Measurements from ENCODE around the gene GPR84. TPM values are rescaled to one million over a fixed set of nuclear protein-coding genes. Genes with fewer than 3 reads are reported as not detected.

GPR84 gene
- total RNA-seq, result under 1 TPM in 1 of 4 donors, not detected in 3; 0.38 TPM

- intact Hi-C loops (cut with DNase I), result loop anchor here (10.0 kb wide), 1 partner anchor 70 kb away; no protein-coding TSS in a partner anchor
- TF ChIP-seq CTCF (IDR thresholded peaks at IDR 0.05) (no peak), POLR2A (IDR thresholded peaks at IDR 0.05) (no peak)
- Histone ChIP-seq H3K27me3 (no peaks in the 10 kb centered on the region), H3K4me1 (peaks cover 9 to 31% (median 12%) of the 10 kb centered on the region in 3 donors), H3K4me3 (no peak within 1 kb of the TSS), H3K9me3 (no peaks in the 10 kb centered on the region), H3K27ac (no peak within 1 kb of the TSS), H3K36me3 (peaks cover 0 to 4% (median 0%) of the 10 kb centered on the region in 3 donors)
- WGBS, 2 donors, result 65 to 68% methylated on average over 4 of the region's 4 CpGs
- DNase-seq, result no peak
Observed at GRCh38 chr12:54364413-54364812, at the start of gene GPR84. GPR84 (minus strand) TSS chr12:54364486; CDS start chr12:54363851, 635 bp downstream.

GRCh38 chr12:54413284-54414190, 49.3 kb upstream of the GPR84 start:
- peak overlapping the region; percentile 8 to 95 (median 76) for H3K4me3 ChIP-seq
- WGBS, 2 donors, result 48 to 49% methylated on average over 6 to 9 of the region's 9 CpGs
- H3K4me1 ChIP-seq, result peaks cover 23 to 96% (median 40%) of the 10 kb centered on the region in 3 donors

GRCh38 chr12:54412786-54413185, 48.5 kb upstream of the GPR84 start:
- intact Hi-C loops (cut with DNase I), result no loop called here

More at GRCh38 chr12:54413284-54414190, 49.3 kb upstream of the GPR84 start:
- Histone ChIP-seq H3K27me3 (peaks cover 0 to 7% (median 0%) of the 10 kb centered on the region in 4 donors), H3K36me3 (peaks cover 0 to 36% (median 11%) of the 10 kb centered on the region in 3 donors), H3K9me3 (no peaks in the 10 kb centered on the region), H3K27ac (peak overlapping the region; percentile 66 to 95 (median 90))
- TF ChIP-seq POLR2A (IDR thresholded peaks at IDR 0.05), result no peak
- no peak for TF ChIP-seq CTCF (IDR thresholded peaks at IDR 0.05)
- DNase-seq, result no peak
- intact Hi-C loops (cut with DNase I), result no loop called here

GRCh38 chr12:54412348-54412747, 48.1 kb upstream of the GPR84 start:
- DNase-seq, result no peak
- intact Hi-C loops (cut with DNase I), result no loop called here
- Histone ChIP-seq H3K27ac (peak overlapping the region; percentile 66 to 95 (median 90)), H3K36me3 (peaks cover 0 to 48% (median 21%) of the 10 kb centered on the region in 3 donors), H3K4me1 (peaks cover 23 to 95% (median 49%) of the 10 kb centered on the region in 3 donors), H3K4me3 (peak overlapping the region in 3 of 4 donors; percentile 66 to 95 (median 85)), H3K9me3 (no peaks in the 10 kb centered on the region), H3K27me3 (no peaks in the 10 kb centered on the region)
- 56 to 100% methylated on average over 1 to 3 of the region's 4 CpGs for WGBS, 2 donors
- TF ChIP-seq CTCF (IDR thresholded peaks at IDR 0.05), result no peak
- no peak for TF ChIP-seq POLR2A (IDR thresholded peaks at IDR 0.05)

More at GRCh38 chr12:54412786-54413185, 48.5 kb upstream of the GPR84 start:
- H3K36me3 ChIP-seq, result peaks cover 0 to 44% (median 16%) of the 10 kb centered on the region in 3 donors
- no peak for TF ChIP-seq POLR2A (IDR thresholded peaks at IDR 0.05)
- TF ChIP-seq CTCF (IDR thresholded peaks at IDR 0.05), result no peak
- DNase-seq, result no peak
- H3K4me1 ChIP-seq, result peaks cover 23 to 95% (median 46%) of the 10 kb centered on the region in 3 donors
- peak overlapping the region in 3 of 4 donors; percentile 66 to 95 (median 85) for H3K4me3 ChIP-seq
- no peaks in the 10 kb centered on the region for H3K27me3 ChIP-seq
- H3K9me3 ChIP-seq, result no peaks in the 10 kb centered on the region
- peak overlapping the region; percentile 66 to 95 (median 90) for H3K27ac ChIP-seq
- 42 to 57% methylated on average over 3 of the region's 3 CpGs for WGBS, 2 donors
